ENCODE results near the gene KRTAP26-1. TPM values are rescaled to one million over a fixed set of nuclear protein-coding genes. Genes with fewer than 3 reads are reported as not detected.

KRTAP26-1 gene
- not detected for total RNA-seq

- Histone ChIP-seq H3K27ac (no peak within 1 kb of the TSS), H3K9me3 (no peaks in the 10 kb centered on the region), H3K27me3 (no peaks in the 10 kb centered on the region), H3K4me1 (no peaks in the 10 kb centered on the region), H3K36me3 (no peaks in the 10 kb centered on the region), H3K4me3 (replicated peaks in 1 of 3) (no peak within 1 kb of the TSS)
- TF ChIP-seq POLR2A (IDR thresholded peaks at IDR 0.05) (no peak), CTCF (IDR thresholded peaks at IDR 0.05) (no peak)
- intact Hi-C loops (cut with DNase I), result no loop called here
- WGBS, 2 donors, result 88 to 95% methylated on average over 2 of the region's 2 CpGs
- no peak for DNase-seq
Observed at GRCh38 chr21:30320215-30320614, at the start of gene KRTAP26-1. Gene KRTAP26-1, minus strand, starts transcription at chr21:30320315. Its CDS starts 280 bp downstream, at chr21:30320035.

- no peak for TF ChIP-seq POLR2A (IDR thresholded peaks at IDR 0.05)
- TF ChIP-seq CTCF (IDR thresholded peaks at IDR 0.05), result no peak
- Histone ChIP-seq H3K9me3 (no peaks in the 10 kb centered on the region), H3K27ac (no peak overlapping the region), H3K4me3 (replicated peaks in 1 of 3) (no peak overlapping the region), H3K36me3 (no peaks in the 10 kb centered on the region), H3K4me1 (no peaks in the 10 kb centered on the region), H3K27me3 (no peaks in the 10 kb centered on the region)
- no peak for DNase-seq
- intact Hi-C loops (cut with DNase I), result no loop called here
- WGBS, 2 donors, result 54 to 65% methylated on average over 3 of the region's 3 CpGs
Observed at GRCh38 chr21:30355906-30356305, 35.8 kb upstream of the KRTAP26-1 start.

GRCh38 chr21:30354308-30355005 is 34.3 kb upstream of the KRTAP26-1 start:
- intact Hi-C loops (cut with DNase I), result no loop called here
- H3K4me3 ChIP-seq (replicated peaks in 1 of 3), result no peak overlapping the region
- no peaks in the 10 kb centered on the region for H3K4me1 ChIP-seq
- WGBS, 2 donors, result 85 to 87% methylated on average over 1 of the region's 1 CpG
- H3K9me3 ChIP-seq, result no peaks in the 10 kb centered on the region
- no peak overlapping the region for H3K27ac ChIP-seq
- no peaks in the 10 kb centered on the region for H3K27me3 ChIP-seq
- TF ChIP-seq POLR2A (IDR thresholded peaks at IDR 0.05) (no peak), CTCF (IDR thresholded peaks at IDR 0.05) (no peak)
- DNase-seq, result no peak
- no peaks in the 10 kb centered on the region for H3K36me3 ChIP-seq

- no peak overlapping the region for H3K27ac ChIP-seq
- H3K4me1 ChIP-seq, result no peaks in the 10 kb centered on the region
- WGBS, 2 donors, result 94 to 95% methylated on average over 1 of the region's 1 CpG
- no peak for DNase-seq
- intact Hi-C loops (cut with DNase I), result no loop called here
- TF ChIP-seq CTCF (IDR thresholded peaks at IDR 0.05) (no peak), POLR2A (IDR thresholded peaks at IDR 0.05) (no peak)
- no peaks in the 10 kb centered on the region for H3K36me3 ChIP-seq
- H3K27me3 ChIP-seq, result no peaks in the 10 kb centered on the region
- no peaks in the 10 kb centered on the region for H3K9me3 ChIP-seq
- no peak overlapping the region for H3K4me3 ChIP-seq (replicated peaks in 1 of 3)
Observed at GRCh38 chr21:30351534-30351933, 31.4 kb upstream of the KRTAP26-1 start.

GRCh38 chr21:30349572-30349971 is 29.5 kb upstream of the KRTAP26-1 start:
- no peaks in the 10 kb centered on the region for H3K36me3 ChIP-seq
- no peaks in the 10 kb centered on the region for H3K9me3 ChIP-seq
- WGBS, 2 donors, result 63 to 68% methylated on average over 3 of the region's 3 CpGs
- no peak for DNase-seq
- H3K4me3 ChIP-seq (replicated peaks in 1 of 3), result no peak overlapping the region
- H3K27ac ChIP-seq, result no peak overlapping the region
- no peaks in the 10 kb centered on the region for H3K4me1 ChIP-seq
- no peaks in the 10 kb centered on the region for H3K27me3 ChIP-seq
- intact Hi-C loops (cut with DNase I), result no loop called here
- TF ChIP-seq POLR2A (IDR thresholded peaks at IDR 0.05) (no peak), CTCF (IDR thresholded peaks at IDR 0.05) (no peak)
